A673 (cell line): ENCODE measurements around the gene OXCT1.

ENCODE experiments used
- EZH2 ChIP-seq: fragments of 200-600 bp; sonication (generic); IDR thresholded peaks from 2 replicates; pipeline ENCODE4 v1.6.1; 2017; ENCODE audit warnings: borderline replicate concordance, low read depth, mild to moderate bottlenecking, mixed read lengths, antibody characterized with exemption, low read length; ENCODE audit not compliant: poor library complexity, severe bottlenecking
- TF ChIP-seq, protein P1 (sequence below): fragments of 300-800, 200-600 bp; sonication (generic); conservative IDR thresholded peaks from 2 replicates; pipeline ENCODE4 v1.5.1; 2017; ENCODE audit warnings: low read depth, mild to moderate bottlenecking, antibody characterized with exemption, low read length, moderate library complexity, mixed read lengths

DNA sequence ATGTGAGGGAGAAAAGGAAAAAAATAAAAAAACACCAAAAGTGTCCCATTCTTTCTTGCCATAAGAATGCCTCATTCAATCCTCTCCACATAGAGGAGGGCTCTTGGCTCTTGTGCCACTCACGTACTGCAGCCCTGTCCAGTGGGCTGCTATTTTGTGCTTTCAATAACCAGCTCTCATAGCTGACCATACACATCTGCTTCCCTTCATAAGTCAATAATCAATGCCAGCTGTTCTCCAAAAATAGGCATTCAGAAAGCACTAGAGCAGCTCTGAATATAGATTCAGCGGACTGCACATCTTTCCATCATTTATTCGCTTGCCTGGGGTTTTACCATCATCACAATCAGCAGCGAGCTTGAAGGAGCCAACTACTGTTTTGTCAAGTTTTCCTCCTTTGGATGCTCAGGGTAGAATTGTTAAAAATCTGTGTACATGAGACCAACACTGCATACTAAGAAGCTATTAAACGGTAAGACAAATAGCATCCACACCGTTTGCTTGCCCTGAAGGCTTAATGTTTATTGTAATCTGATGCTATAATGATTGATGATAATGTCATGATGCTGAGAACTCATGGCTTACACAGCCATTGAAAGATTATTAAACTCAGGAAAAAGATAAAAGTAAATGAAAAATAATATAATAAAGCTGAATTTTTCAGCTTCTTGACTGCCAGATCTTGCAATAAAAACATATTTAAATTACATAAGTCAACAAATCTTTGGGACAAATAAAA is 80.0 kb downstream of the OXCT1 start:
- TF ChIP-seq, protein P1, sequence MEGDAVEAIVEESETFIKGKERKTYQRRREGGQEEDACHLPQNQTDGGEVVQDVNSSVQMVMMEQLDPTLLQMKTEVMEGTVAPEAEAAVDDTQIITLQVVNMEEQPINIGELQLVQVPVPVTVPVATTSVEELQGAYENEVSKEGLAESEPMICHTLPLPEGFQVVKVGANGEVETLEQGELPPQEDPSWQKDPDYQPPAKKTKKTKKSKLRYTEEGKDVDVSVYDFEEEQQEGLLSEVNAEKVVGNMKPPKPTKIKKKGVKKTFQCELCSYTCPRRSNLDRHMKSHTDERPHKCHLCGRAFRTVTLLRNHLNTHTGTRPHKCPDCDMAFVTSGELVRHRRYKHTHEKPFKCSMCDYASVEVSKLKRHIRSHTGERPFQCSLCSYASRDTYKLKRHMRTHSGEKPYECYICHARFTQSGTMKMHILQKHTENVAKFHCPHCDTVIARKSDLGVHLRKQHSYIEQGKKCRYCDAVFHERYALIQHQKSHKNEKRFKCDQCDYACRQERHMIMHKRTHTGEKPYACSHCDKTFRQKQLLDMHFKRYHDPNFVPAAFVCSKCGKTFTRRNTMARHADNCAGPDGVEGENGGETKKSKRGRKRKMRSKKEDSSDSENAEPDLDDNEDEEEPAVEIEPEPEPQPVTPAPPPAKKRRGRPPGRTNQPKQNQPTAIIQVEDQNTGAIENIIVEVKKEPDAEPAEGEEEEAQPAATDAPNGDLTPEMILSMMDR = no peak
- TF ChIP-seq EZH2 = no peak
